DND-41 (cell line): ENCODE results near the gene PLCD3.

ENCODE experiments used
- EZH2 ChIP-seq: IDR thresholded peaks from 3 replicates; pipeline ENCODE4 v1.6.1; 2012; ENCODE audit warnings: borderline replicate concordance, low read depth, mild to moderate bottlenecking, moderate library complexity, low read length, inconsistent platforms; ENCODE audit not compliant: severe bottlenecking
- TF ChIP-seq, protein P1 (sequence below): IDR thresholded peaks from 2 replicates; pipeline ENCODE4 v1.5.1; 2012; ENCODE audit warnings: borderline replicate concordance, low read length, moderate library complexity, mild to moderate bottlenecking; ENCODE audit not compliant: poor library complexity, severe bottlenecking; ENCODE audit errors: extremely low read depth

DNA sequence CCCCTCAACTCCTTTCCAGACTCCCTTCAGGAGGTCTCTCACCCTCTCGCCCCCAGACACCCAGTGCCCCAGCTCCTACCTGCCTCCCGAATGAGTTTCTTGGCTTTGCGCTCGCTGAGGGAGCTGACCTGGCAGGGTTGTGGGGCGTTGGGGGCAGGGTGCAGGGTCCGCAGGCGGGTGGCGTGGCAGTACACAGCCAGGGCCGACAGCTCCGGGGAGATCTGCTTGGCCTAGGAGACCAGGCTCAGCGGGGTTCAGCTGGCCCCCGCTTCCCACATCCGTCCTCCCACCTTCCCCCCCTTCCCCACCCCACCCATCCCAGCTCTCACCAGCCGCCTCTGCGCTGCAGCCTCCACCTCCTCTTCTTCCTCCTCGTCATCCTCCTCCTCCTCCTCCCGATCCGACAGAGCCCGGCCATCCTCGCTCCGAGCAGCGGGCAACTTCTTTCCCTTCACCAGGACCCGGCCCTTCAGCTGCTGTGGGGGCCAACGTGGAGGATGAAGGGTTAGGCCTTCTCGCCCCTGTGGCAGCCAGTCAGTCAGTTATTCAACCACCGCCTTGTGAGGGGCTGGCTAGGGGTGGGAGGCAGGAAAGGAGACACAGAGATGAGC lies 17.2 kb downstream of the PLCD3 start:
- TF ChIP-seq, protein P1, sequence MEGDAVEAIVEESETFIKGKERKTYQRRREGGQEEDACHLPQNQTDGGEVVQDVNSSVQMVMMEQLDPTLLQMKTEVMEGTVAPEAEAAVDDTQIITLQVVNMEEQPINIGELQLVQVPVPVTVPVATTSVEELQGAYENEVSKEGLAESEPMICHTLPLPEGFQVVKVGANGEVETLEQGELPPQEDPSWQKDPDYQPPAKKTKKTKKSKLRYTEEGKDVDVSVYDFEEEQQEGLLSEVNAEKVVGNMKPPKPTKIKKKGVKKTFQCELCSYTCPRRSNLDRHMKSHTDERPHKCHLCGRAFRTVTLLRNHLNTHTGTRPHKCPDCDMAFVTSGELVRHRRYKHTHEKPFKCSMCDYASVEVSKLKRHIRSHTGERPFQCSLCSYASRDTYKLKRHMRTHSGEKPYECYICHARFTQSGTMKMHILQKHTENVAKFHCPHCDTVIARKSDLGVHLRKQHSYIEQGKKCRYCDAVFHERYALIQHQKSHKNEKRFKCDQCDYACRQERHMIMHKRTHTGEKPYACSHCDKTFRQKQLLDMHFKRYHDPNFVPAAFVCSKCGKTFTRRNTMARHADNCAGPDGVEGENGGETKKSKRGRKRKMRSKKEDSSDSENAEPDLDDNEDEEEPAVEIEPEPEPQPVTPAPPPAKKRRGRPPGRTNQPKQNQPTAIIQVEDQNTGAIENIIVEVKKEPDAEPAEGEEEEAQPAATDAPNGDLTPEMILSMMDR, result no peak
- TF ChIP-seq EZH2, result no peak
